Keratinocyte (primary cell): Measurements from ENCODE around the gene BSG. TPM values are rescaled to one million over a fixed set of nuclear protein-coding genes. Genes with fewer than 3 reads are reported as not detected.
A peak's percentile ranks its signal among the peaks of the same experiment; 100 is the strongest.

ENCODE experiments used
- DNase-seq: peaks from one replicate; pipeline ENCODE4 v3.0.0-alpha.2; 2011; ENCODE audit warnings: low read depth, missing footprints, low spot score
- FAIRE-seq: peaks from 2 replicates; lab custom pipeline; 2011; peaks lifted over from hg19 to GRCh38; lab: Jason Lieb, UNC
- H2AFZ ChIP-seq: 2 replicates; pipeline ENCODE4 v1.6.0; 2012; ENCODE audit warnings: low read length, control low read depth, inconsistent platforms; ENCODE audit not compliant: control insufficient read depth
- H3K27ac ChIP-seq: 2 replicates; pipeline ENCODE4 v1.5.1; 2011; ENCODE audit warnings: low read length; ENCODE audit not compliant: control insufficient read depth, insufficient read depth
- H3K27me3 ChIP-seq: 3 replicates; pipeline ENCODE4 v1.6.0; 2011; ENCODE audit warnings: low read length; ENCODE audit not compliant: control insufficient read depth, insufficient read depth; ENCODE audit errors: extremely low read depth
- H3K36me3 ChIP-seq, 2 experiments: 2 replicates in 1 of 2; 3 replicates in 1 of 2; pipeline ENCODE4 v1.5.1; 2011; ENCODE audit warnings: low read length in 2 of 2, mild to moderate bottlenecking in 1 of 2; ENCODE audit not compliant: control insufficient read depth in 2 of 2, insufficient read depth in 2 of 2; ENCODE audit errors: extremely low read depth in 1 of 2
- H3K4me1 ChIP-seq: 3 replicates; pipeline ENCODE4 v1.5.1; 2011; ENCODE audit warnings: low read length; ENCODE audit not compliant: control insufficient read depth, insufficient read depth; ENCODE audit errors: extremely low read depth
- H3K4me2 ChIP-seq: 3 replicates; pipeline ENCODE4 v1.6.0; 2011; ENCODE audit warnings: low read depth, low read length; ENCODE audit not compliant: control insufficient read depth, insufficient read depth; ENCODE audit errors: extremely low read depth
- H3K4me3 ChIP-seq, 3 experiments: fragments of 200-600 bp in 1 of 3; sonication (generic) in 1 of 3; 2 replicates in 2 of 3; 3 replicates in 1 of 3; pipeline ENCODE4 v1.5.1; 2011 to 2016; ENCODE audit warnings: low read length in 3 of 3, mild to moderate bottlenecking in 3 of 3, control low read depth in 2 of 3, inconsistent platforms in 1 of 3, low read depth in 1 of 3, mixed read lengths in 1 of 3, mixed run types in 1 of 3, moderate library complexity in 1 of 3; ENCODE audit not compliant: control insufficient read depth in 2 of 3, insufficient read depth in 2 of 3; ENCODE audit errors: extremely low read depth in 1 of 3
- H3K79me2 ChIP-seq: 2 replicates; pipeline ENCODE4 v1.6.0; 2012; ENCODE audit warnings: low read length; ENCODE audit not compliant: control insufficient read depth, insufficient read depth
- H3K9ac ChIP-seq: 3 replicates; pipeline ENCODE4 v1.6.0; 2011; ENCODE audit warnings: low read length; ENCODE audit not compliant: control insufficient read depth, insufficient read depth; ENCODE audit errors: extremely low read depth
- H3K9me1 ChIP-seq: 3 replicates; pipeline ENCODE4 v1.6.0; 2011; ENCODE audit warnings: low read length; ENCODE audit not compliant: control insufficient read depth, insufficient read depth; ENCODE audit errors: extremely low read depth
- H3K9me3 ChIP-seq: 2 replicates; pipeline ENCODE4 v1.5.1; 2012; ENCODE audit warnings: low read depth, low read length; ENCODE audit not compliant: control insufficient read depth
- H4K20me1 ChIP-seq: 3 replicates; pipeline ENCODE4 v1.6.0; 2011; ENCODE audit warnings: low read length; ENCODE audit not compliant: control insufficient read depth, insufficient read depth; ENCODE audit errors: extremely low read depth
- EZH2 ChIP-seq: IDR thresholded peaks from one replicate; pipeline ENCODE4 v1.6.1; 2012; ENCODE audit warnings: inconsistent platforms, mild to moderate bottlenecking, low read length, moderate library complexity
- dilution Hi-C: fragments of 300-500 bp; cut with MboI; formaldehyde crosslinking; loops from one replicate; pipeline ENCODE4 v1.7.0; 2020; ENCODE audit warnings: low sequenced_read_pairs; ENCODE audit not compliant: extremely low pct_ligation_motif_present
- polyA plus RNA-seq, 5 experiments: library from polyadenylated mRNA; depleted of rRNA in 3 of 5; stranded (reverse) in 3 of 5; stranded (forward) in 1 of 5; unstranded in 1 of 5; fragments of >200 nt; gene quantifications; 1 replicate in 1 of 5; 2 replicates in 3 of 5; 3 replicates in 1 of 5; pipeline versions ENCODE4 v1.2.1 to v1.2.3, GENCODE V29; 2011 to 2012; ENCODE audit warnings: missing spikeins in 2 of 5, low read depth in 1 of 5, low replicate concordance in 1 of 5
- TF ChIP-seq, protein P1 (sequence below), 3 experiments: IDR thresholded peaks in 1 of 3; conservative IDR thresholded peaks in 1 of 3; optimal IDR thresholded peaks in 1 of 3; 2 replicates in 2 of 3; 3 replicates in 1 of 3; pipeline versions ENCODE3 to v1.5.1; 2011; ENCODE audit warnings: low read length in 3 of 3, mild to moderate bottlenecking in 3 of 3, moderate library complexity in 2 of 3, control low read depth in 1 of 3, inconsistent platforms in 1 of 3; ENCODE audit not compliant: insufficient read depth in 2 of 3; ENCODE audit errors: extremely low read depth in 1 of 3

Gene BSG
- polyA plus RNA-seq, 1 donor (not counting 4 experiments of a cell fraction or from before 2014, with no cell fraction given), result 388 TPM

DNA sequence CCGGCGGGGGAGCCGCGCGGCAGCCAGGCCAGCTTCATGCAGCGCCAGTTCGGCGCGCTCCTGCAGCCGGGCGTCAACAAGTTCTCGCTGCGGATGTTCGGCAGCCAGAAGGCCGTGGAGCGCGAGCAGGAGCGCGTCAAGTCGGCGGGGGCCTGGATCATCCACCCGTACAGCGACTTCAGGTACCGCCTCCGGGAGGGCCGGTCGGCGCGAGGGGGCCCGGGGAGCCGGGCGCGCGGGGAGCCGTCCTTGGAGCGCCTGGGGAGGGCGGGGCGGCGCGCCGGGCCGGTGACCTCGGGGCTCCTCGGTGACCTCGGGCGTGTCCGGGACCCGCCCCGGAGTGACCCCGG is 18.0 kb downstream of the BSG start:
- TF ChIP-seq, protein P1, sequence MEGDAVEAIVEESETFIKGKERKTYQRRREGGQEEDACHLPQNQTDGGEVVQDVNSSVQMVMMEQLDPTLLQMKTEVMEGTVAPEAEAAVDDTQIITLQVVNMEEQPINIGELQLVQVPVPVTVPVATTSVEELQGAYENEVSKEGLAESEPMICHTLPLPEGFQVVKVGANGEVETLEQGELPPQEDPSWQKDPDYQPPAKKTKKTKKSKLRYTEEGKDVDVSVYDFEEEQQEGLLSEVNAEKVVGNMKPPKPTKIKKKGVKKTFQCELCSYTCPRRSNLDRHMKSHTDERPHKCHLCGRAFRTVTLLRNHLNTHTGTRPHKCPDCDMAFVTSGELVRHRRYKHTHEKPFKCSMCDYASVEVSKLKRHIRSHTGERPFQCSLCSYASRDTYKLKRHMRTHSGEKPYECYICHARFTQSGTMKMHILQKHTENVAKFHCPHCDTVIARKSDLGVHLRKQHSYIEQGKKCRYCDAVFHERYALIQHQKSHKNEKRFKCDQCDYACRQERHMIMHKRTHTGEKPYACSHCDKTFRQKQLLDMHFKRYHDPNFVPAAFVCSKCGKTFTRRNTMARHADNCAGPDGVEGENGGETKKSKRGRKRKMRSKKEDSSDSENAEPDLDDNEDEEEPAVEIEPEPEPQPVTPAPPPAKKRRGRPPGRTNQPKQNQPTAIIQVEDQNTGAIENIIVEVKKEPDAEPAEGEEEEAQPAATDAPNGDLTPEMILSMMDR (optimal IDR thresholded peaks at IDR 0.05 in 1 of 3, IDR thresholded peaks at IDR 0.05 in 1 of 3, conservative IDR thresholded peaks at IDR 0.05 in 1 of 3; ENCODE audit: extremely low read depth in 1 of 3, insufficient read depth in 2 of 3, low read length in 3 of 3), result no peak
- no peak for TF ChIP-seq EZH2
- H3K9me1 ChIP-seq, result no peaks in the 10 kb centered on the region
- H3K27ac ChIP-seq, result no peak overlapping the region
- no peak overlapping the region for H3K4me3 ChIP-seq
- H4K20me1 ChIP-seq, result peaks cover 10% of the 10 kb centered on the region
- no peaks in the 10 kb centered on the region for H3K9me3 ChIP-seq
- no peak overlapping the region for H2AFZ ChIP-seq
- dilution Hi-C loops, result no loop called here
- no peak for DNase-seq
- H3K9ac ChIP-seq, result no peak overlapping the region
- H3K36me3 ChIP-seq, result no peaks in the 10 kb centered on the region
- FAIRE-seq, result no peak
- H3K79me2 ChIP-seq, result no peaks in the 10 kb centered on the region
- peak overlapping the region; percentile 5 for H3K4me2 ChIP-seq
- peaks cover 51% of the 10 kb centered on the region for H3K27me3 ChIP-seq
- peaks cover 8% of the 10 kb centered on the region for H3K4me1 ChIP-seq

DNA sequence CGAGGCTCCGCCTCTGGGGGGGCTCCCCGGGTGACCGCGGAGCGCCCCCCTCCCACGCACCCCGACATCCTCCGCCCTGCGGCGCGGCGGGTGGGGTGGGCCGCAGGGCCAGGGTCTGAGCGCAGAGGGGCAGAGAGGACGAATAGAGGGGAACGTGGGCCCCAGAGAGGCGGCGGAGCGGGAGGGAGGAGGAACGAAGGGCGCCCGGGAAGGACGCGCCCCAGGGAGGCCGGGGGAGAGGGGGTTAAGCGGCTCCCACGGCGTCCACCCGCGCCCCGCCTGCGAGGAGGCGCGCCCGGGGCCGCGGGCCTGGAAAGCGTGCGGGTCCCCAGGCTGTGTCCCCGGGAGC is 18.3 kb downstream of the BSG start:
- dilution Hi-C loops, result no loop called here
- peaks cover 52% of the 10 kb centered on the region for H3K27me3 ChIP-seq
- H2AFZ ChIP-seq, result no peak overlapping the region
- FAIRE-seq (no peak), DNase-seq (no peak)
- TF ChIP-seq, protein P1 (optimal IDR thresholded peaks at IDR 0.05 in 1 of 3, IDR thresholded peaks at IDR 0.05 in 1 of 3, conservative IDR thresholded peaks at IDR 0.05 in 1 of 3; ENCODE audit: extremely low read depth in 1 of 3, insufficient read depth in 2 of 3, low read length in 3 of 3), result no peak
- TF ChIP-seq EZH2, result no peak
- H3K36me3 ChIP-seq, result no peaks in the 10 kb centered on the region
- H3K79me2 ChIP-seq, result no peaks in the 10 kb centered on the region
- no peaks in the 10 kb centered on the region for H3K9me1 ChIP-seq
- H3K4me1 ChIP-seq, result peaks cover 8% of the 10 kb centered on the region
- H3K4me3 ChIP-seq, result no peak overlapping the region
- H3K9ac ChIP-seq, result no peak overlapping the region
- H3K4me2 ChIP-seq, result no peak overlapping the region
- H3K9me3 ChIP-seq, result no peaks in the 10 kb centered on the region
- H3K27ac ChIP-seq, result no peak overlapping the region
- peaks cover 8% of the 10 kb centered on the region for H4K20me1 ChIP-seq
